GM20431 (cell line): ENCODE measurements around the gene SH3PXD2B.

Source experiments
- in situ Hi-C: fragments of 300-500 bp; cut with MseI, MboI; formaldehyde crosslinking; loops from one replicate; pipeline ENCODE4 v1.15.0; 2020; ENCODE audit warnings: low sequenced_read_pairs; ENCODE audit not compliant: unreplicated experiment

SH3PXD2B gene

GRCh38 chr5:172442592-172442991, 11.7 kb downstream of the SH3PXD2B start:
- in situ Hi-C loops, result no loop called here

GRCh38 chr5:172441262-172441751, 13.0 kb downstream of the SH3PXD2B start:
- in situ Hi-C loops, result no loop called here

GRCh38 chr5:172440486-172440885, 13.8 kb downstream of the SH3PXD2B start:
- in situ Hi-C loops, result no loop called here

GRCh38 chr5:172439785-172440477, 14.4 kb downstream of the SH3PXD2B start:
- in situ Hi-C loops, result no loop called here

- in situ Hi-C loops, result no loop called here
Measured at GRCh38 chr5:172438319-172438668, 16.0 kb downstream of the SH3PXD2B start.

- in situ Hi-C loops, result no loop called here
Measured at GRCh38 chr5:172437445-172438318, 16.6 kb downstream of the SH3PXD2B start.

- in situ Hi-C loops, result no loop called here
Measured at GRCh38 chr5:172436879-172437369, 17.4 kb downstream of the SH3PXD2B start.

- in situ Hi-C loops, result no loop called here
Measured at GRCh38 chr5:172436078-172436878, 18.0 kb downstream of the SH3PXD2B start.

GRCh38 chr5:172435362-172436077, 18.8 kb downstream of the SH3PXD2B start:
- in situ Hi-C loops, result no loop called here

GRCh38 chr5:172434251-172434650, 20.1 kb downstream of the SH3PXD2B start:
- in situ Hi-C loops, result no loop called here

GRCh38 chr5:172433513-172433912, 20.8 kb downstream of the SH3PXD2B start:
- in situ Hi-C loops, result no loop called here

GRCh38 chr5:172433071-172433470, 21.3 kb downstream of the SH3PXD2B start:
- in situ Hi-C loops, result no loop called here

GRCh38 chr5:172430354-172430753, 24.0 kb downstream of the SH3PXD2B start:
- in situ Hi-C loops, result no loop called here

- in situ Hi-C loops, result no loop called here
Measured at GRCh38 chr5:172429201-172429940, 25.0 kb downstream of the SH3PXD2B start.

GRCh38 chr5:172428224-172429166, 25.8 kb downstream of the SH3PXD2B start:
- in situ Hi-C loops, result no loop called here

GRCh38 chr5:172427202-172427601, 27.1 kb downstream of the SH3PXD2B start:
- in situ Hi-C loops, result no loop called here

GRCh38 chr5:172426086-172426485, 28.2 kb downstream of the SH3PXD2B start:
- in situ Hi-C loops, result no loop called here

- in situ Hi-C loops, result no loop called here
Measured at GRCh38 chr5:172425402-172425801, 28.9 kb downstream of the SH3PXD2B start.
